Measurements from ENCODE around the gene ERBB4.

Gene ERBB4

DNA sequence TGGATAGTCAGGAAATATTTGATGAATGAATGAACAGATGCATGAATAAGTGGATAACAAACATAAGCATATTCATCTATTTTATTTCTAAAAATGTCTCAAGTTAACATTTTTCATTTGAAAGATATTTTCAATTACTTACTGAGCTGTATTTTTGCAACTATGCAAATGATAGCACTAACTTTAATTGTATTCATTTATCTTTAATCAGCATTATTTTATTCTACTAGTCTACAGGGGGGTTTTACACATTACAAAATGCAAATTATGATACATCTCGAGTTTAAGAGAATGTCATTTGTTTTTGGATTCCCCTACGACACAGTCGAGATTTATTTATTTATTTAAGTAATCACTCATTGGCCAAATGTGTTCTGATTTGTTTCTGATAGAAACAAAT, 530.6 kb downstream of the ERBB4 start:
- DNase-seq (ENCODE audit: low read depth), result no peak

DNA sequence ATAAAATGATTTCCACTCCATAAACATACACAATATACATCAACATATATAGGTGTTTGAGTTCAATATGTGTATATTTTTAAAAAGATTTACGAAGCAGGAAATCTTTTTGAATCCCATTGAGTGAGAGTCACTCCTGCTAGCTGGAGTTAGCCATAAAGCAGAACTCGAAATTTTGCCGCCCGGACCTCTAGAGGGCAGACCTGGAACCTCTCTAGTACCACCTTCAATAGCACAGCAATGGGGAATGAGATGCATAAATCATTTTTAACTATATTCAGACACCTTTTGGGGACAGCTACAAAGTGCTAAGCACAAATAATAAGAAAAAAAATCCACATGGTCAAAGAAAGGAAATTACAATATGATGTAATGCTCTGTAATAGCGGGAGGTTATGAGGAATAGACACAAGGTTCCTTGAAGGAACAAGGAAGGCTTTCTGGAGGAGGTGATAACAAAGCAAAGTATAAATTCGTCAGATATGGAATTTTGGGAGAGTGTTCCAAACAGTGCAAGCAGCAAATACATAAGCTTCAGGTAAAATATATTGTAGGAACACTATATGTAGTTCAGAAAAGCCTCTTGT, 533.4 kb downstream of the ERBB4 start:
- DNase-seq (ENCODE audit: low read depth), result no peak

GRCh38 chr2:212001325-212001724, 537.3 kb downstream of the ERBB4 start:
- no peak for DNase-seq (ENCODE audit: low read depth)

DNA sequence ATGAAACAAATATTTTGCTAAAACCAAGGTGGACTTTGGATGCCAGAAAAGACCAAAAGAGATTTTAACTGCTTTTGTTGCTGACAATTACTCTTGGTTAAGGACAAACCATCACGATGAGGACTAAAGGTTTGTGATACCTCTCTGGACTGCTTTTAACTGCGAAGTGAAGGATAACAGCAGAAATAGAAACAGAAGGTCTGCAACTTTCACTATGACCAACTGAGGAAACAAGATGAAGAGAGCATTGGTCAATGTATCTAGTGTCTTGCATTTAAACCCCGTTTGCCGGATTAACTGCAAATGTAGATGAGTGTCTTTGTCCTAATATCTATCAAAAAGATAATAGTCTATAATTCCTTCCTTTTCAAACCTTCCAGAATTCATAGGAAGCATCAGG, 541.7 kb downstream of the ERBB4 start:
- no peak for DNase-seq (ENCODE audit: low read depth)

DNA sequence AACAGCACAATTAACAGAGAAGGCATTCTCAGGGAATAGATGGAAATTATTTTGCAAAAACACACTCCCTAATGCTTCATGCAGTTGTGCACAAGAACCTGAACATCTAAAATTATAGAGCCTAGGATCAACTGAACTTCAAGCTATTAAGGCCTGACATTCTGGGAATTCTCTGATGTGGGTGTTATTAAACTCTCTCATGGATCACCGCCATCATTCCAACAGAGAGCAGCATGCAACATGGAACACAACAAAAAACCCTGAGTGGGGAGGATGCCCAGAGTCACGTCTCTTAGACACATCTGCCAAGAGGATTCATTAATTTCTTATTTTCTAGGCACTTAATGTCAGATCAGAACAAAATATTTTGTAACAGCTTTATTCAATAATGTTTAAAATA, 543.8 kb downstream of the ERBB4 start:
- DNase-seq (ENCODE audit: low read depth), result no peak

GRCh38 chr2:211990335-211990734, 548.3 kb downstream of the ERBB4 start:
- DNase-seq (ENCODE audit: low read depth), result no peak

DNA sequence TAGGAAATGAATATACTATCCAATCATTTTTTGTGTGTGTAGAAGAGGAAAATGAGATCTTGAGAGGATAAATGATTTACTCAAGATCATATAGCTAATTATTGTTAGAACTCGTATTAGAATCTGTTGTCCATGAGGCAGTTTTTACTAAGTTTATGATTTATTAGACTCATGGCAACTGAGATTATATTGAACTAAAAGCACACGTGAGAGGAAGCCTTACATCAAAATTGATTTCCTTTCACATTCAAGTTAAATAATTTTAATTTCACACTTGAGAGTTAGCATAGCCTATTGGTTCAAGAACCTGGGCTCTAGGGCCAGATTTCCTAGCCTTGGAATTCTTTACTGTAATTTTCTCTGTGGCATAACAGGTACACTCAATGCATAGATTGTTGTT, 552.3 kb downstream of the ERBB4 start:
- no peak for DNase-seq (ENCODE audit: low read depth)

DNA sequence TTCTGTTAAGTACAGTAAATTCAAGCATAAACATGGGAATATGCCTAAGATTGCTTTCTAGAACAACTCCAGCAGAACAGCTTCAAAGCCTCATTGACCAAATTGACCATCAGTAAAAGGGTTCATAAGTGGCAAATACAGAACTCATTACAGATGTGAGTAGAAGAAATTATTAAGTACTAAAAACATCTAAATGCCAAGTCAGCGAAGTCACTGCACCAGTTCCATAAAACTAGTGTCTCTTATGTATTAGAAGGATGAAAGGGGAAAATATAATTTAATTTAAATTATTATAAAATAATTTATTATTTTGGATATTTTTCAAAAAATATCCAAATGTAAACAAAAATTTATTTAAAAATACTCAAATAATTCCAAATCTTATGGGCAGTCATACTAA, 553.2 kb downstream of the ERBB4 start:
- DNase-seq (ENCODE audit: low read depth), result no peak

DNA sequence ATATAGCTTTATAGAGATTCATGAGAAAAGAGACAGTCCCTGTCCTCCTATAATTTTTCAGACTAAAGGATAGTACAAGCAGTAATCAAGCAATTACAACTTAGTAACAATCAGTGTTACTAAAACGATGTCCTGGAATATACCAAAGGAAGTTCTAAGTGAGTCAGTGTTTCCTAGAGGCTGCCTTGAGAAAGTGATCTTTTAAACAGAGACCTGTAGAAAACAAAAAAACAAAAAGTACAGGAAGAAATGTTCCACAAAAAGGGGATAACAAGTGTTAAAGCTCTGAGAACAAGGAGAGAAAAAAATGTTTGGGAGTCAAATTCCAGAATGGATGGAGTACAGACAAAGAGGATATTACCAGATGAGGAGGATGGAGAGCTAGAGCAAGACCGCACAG, 556.4 kb downstream of the ERBB4 start:
- no peak for DNase-seq (ENCODE audit: low read depth)

DNA sequence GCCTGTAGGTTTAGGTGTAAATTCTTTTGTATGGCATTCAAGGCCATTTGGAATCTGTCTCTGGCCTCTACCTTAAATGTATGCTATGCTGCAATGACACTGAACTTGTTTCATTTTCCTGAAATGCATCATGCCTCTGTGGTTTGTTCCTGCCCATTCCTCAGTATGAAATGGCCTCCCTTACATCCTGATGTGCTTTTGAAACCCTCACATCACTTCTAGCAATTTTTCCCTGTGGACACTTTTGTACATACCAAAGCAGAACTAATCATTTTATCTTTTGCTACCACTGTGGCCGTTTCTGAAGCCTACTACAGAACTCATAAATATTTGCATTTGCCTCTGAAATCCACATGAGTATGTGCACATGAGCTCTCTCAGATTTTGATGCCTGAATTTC, 557.2 kb downstream of the ERBB4 start:
- no peak for DNase-seq (ENCODE audit: low read depth)

DNA sequence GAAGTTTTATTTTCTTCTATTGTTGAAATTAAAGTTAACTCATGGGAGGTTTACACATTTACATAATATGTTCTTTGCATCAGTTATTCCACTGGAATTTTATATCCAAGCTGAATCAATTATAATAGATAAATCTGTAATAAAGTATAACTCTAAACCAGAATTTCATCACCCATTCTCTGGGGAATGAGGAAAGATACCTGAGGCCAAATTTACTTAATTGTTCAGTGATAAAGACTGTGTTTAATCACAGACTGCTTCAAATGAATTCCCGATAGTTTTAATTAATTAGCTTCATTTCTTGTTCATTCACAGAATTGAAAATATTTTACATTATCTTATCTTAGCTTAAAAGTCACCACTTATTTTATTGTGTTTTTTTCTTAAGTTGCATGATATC, 562.5 kb downstream of the ERBB4 start:
- no peak for DNase-seq (ENCODE audit: low read depth)

DNA sequence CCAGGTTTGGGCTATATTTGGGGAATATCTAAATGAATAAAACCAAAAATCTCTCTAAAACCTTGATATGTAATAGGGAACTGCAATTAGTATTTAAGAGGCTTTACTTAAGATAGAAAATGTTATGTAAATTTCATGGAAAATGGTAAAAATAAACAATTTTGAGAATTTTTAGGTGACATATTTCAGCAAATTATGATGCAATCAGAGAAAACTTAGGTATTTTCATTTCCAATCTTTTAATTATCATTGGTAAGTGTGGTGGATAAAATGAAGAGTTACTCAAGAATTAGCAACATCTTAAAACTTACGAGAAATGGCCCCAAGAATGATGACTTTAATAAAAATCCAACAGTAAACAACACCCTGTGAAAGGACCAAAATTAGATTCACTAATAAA, 571.4 kb downstream of the ERBB4 start:
- DNase-seq (ENCODE audit: low read depth), result no peak

- DNase-seq (ENCODE audit: low read depth), result no peak
Observed at GRCh38 chr2:211963969-211964368, 574.6 kb downstream of the ERBB4 start.

GRCh38 chr2:211957799-211958198, 580.8 kb downstream of the ERBB4 start:
- DNase-seq (ENCODE audit: low read depth), result no peak

DNA sequence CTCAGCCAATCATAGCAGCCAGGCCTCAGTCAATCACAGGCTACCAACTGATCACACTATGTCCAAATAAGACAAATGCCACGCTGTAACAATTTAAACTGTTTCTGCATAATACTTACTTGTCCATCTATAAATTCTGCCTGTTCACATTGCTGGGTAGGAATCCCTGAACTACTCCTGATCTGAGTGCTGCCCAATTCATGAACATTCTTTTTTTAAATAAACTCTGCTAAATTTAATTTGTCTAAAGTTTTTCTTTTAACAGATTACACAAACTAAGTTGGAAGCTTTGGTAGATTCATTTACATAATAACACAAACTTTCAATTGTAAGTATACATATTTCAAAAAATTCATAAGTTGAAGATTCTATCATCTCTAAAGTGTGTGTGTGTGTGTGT, 583.0 kb downstream of the ERBB4 start:
- no peak for DNase-seq (ENCODE audit: low read depth)

DNA sequence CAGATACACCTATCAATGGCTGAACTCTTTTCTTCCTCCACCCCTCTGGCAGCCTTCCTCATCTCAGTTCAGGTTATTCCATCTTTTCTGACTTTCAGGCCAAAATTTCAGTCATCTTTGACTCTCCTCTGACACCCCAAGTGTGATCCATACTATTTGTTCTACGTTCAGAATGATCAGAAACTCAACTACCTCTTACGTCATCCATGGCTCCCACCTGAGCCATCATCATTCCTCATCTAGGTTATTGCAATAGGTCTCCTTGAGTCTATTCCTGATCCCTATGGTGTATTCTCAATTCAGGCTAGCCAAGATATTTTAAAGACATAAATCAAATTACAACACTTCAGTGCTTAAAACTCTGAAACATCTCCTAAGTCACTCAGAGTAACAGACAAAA, 589.7 kb downstream of the ERBB4 start:
- no peak for DNase-seq (ENCODE audit: low read depth)

DNA sequence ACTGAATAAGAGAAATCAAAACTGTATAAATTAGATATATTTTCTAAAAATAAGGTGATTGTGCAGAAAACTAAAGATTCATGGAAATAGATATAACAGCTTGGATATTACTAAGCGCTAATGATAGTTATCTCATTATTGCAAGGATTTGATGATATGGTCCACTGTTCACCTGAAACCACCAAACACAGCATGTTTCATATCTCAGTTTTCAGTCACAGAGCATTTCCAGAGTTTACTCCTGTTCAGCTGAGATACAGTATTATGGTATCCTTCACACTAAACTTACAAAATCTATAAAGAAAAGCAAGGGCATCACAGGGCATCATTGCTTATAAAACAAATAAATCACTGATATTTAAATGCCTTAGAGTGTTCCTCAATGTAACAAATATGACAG, 591.6 kb downstream of the ERBB4 start:
- DNase-seq (ENCODE audit: low read depth), result no peak

- no peak for DNase-seq (ENCODE audit: low read depth)
Observed at GRCh38 chr2:211944572-211944971, 594.0 kb downstream of the ERBB4 start.

- no peak for DNase-seq (ENCODE audit: low read depth)
Observed at GRCh38 chr2:211942153-211942552, 596.4 kb downstream of the ERBB4 start.

DNA sequence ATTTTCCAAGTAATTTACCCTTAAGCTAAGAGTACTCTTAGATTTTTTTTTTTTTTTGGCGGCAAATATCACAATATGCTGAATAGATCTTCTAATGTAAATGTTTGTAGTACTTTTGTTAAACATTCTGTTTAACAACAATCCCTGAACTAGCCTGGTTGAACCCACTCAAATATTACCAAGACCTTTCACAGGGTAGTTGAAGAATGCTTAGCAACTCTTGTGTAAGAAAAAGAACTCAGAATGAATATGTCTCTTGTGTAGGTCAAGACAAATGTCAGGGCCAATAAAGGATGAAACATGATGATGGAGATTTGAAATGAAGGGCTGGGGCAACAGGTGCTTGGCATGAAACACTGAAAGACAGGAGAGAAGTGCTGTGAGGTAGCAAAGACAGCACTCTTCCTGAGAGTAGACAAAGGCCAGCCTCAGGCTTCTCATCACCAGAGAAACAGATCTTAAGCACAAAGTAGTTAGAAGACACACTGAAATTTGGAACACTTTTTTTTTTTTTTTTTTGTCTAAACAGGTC, 597.3 kb downstream of the ERBB4 start:
- no peak for DNase-seq (ENCODE audit: low read depth)

DNA sequence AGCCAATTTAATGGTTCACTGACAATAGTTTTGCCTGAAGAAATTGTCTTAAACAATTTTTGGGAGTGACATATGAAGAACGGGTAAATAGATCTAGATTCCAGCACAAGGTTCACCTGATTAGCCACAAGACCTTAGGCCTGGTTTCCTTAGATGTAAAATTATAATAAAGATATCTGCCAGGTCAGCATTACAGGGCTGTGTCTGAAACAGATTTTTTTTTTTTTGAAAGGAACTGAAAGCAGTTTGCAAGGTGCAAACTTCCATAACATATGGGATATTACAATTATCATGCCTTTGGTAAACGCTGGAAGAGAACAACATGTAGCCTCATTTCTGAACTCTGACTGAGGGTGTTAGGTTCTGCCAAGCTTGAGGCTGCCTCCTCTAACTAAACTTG, 599.4 kb downstream of the ERBB4 start:
- no peak for DNase-seq (ENCODE audit: low read depth)

GRCh38 chr2:211934811-211935210, 603.8 kb downstream of the ERBB4 start:
- DNase-seq (ENCODE audit: low read depth), result no peak

DNA sequence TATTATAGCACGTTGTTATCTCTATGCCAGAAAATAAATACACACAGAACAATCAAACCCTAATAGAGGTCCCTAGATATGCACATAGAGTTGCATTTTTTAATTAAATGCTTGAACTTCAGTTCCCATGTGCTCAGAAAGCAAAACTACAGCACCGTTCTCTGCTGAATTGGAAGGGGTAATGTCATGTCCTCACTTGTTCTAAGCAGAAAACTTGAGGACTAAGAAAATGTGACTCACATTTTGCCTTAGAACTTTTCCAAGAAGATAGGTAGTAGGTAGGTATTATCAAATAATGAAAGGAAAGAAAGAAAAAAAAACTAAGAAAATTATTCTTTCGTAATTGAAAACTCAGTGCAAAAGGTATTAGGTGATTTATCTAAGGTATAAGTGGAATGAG, 607.3 kb downstream of the ERBB4 start:
- no peak for DNase-seq (ENCODE audit: low read depth)

DNA sequence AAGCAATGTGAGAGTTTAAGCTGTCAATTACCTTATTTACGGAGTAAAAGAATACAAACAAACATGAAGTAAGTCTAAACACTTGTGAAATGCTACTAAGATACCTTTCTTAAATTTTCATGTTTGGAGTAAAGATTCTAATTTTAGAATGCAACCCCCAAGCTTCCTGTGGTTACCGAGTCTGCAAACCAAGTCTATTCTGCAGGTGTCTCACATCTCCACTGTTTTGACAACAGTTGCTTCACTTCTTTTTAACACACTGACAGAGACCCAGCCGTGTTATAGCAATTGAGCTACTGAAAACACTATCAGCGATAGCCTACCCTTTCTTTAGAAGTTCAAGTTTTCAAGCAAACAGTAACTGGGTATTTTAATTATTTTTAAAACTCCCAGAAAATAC, 608.3 kb downstream of the ERBB4 start:
- DNase-seq (ENCODE audit: low read depth), result no peak

GRCh38 chr2:211928201-211928600, 610.4 kb downstream of the ERBB4 start:
- no peak for DNase-seq (ENCODE audit: low read depth)

Data from activated T-helper 9 cell treated with anti-CD3 and anti-CD28 coated beads, Interleukin-2, amount 50 U/mL, for 16 hours (primary cell).